Activated T-helper 17 cell treated with anti-CD3 and anti-CD28 coated beads, Interleukin-2, amount 50 U/mL, for 72 hours (primary cell): ENCODE data around the gene BRICD5. TPM values are rescaled to one million over a fixed set of nuclear protein-coding genes. Genes with fewer than 3 reads are reported as not detected.
A peak's percentile ranks its signal among the peaks of the same experiment; 100 is the strongest.
"Not testable (repeated sequence)": the region's sequence is repeated elsewhere in the genome, so short reads cannot be mapped to it uniquely, and the experiment has no call there.

ENCODE experiments used
- ATAC-seq: fragments of 150-1000 bp; cut with Tn5 transposase; replicated peaks from 2 replicates; pipeline ENCODE4 v1.10.0; 2021; ENCODE audit warnings: mild to moderate bottlenecking, moderate library complexity
- H3K27ac Mint-ChIP-seq: one replicate; pipeline ENCODE4 v1.8.0; 2022; ENCODE audit warnings: mixed read lengths
- H3K27me3 Mint-ChIP-seq: one replicate; pipeline ENCODE4 v1.8.0; 2022; ENCODE audit warnings: mixed read lengths
- H3K36me3 Mint-ChIP-seq: one replicate; pipeline ENCODE4 v1.8.0; 2022; ENCODE audit warnings: low read depth, mild to moderate bottlenecking, mixed read lengths
- H3K4me1 Mint-ChIP-seq: one replicate; pipeline ENCODE4 v1.8.0; 2022; ENCODE audit warnings: mixed read lengths
- H3K4me3 Mint-ChIP-seq: one replicate; pipeline ENCODE4 v1.8.0; 2022; ENCODE audit warnings: mild to moderate bottlenecking, mixed read lengths
- H3K9me3 Mint-ChIP-seq: one replicate; pipeline ENCODE4 v1.8.0; 2022; ENCODE audit warnings: mixed read lengths
- total RNA-seq, 2 donors: library from RNA; stranded (reverse); gene quantifications; one replicate each; pipeline ENCODE4 v1.2.3, GENCODE V29; 2022

BRICD5 gene
- total RNA-seq, 2 donors from 2014 or later: 6.9 to 8.9 TPM

GRCh38 chr16:2203119-2203688, 7.5 kb downstream of the BRICD5 start:
- not testable (repeated sequence) for H3K27me3 Mint-ChIP-seq, H3K9me3 Mint-ChIP-seq, H3K27ac Mint-ChIP-seq, ATAC-seq
- peaks cover 11% of the 10 kb centered on the region for H3K4me1 Mint-ChIP-seq
- peaks cover 20% of the 10 kb centered on the region for H3K36me3 Mint-ChIP-seq
- peak overlapping the region; percentile 80 for H3K4me3 Mint-ChIP-seq

- Mint-ChIP-seq H3K27ac (no peak overlapping the region), H3K9me3 (no peaks in the 10 kb centered on the region), H3K27me3 (peaks cover 11% of the 10 kb centered on the region), H3K36me3 (no peaks in the 10 kb centered on the region), H3K4me1 (peaks cover 6% of the 10 kb centered on the region), H3K4me3 (no peak overlapping the region)
- no peak for ATAC-seq
Observed at GRCh38 chr16:2200313-2200712, 10.3 kb downstream of the BRICD5 start.

GRCh38 chr16:2199621-2200139, 11.0 kb downstream of the BRICD5 start:
- no peak overlapping the region for H3K4me3 Mint-ChIP-seq
- ATAC-seq: no peak
- peaks cover 4% of the 10 kb centered on the region for H3K4me1 Mint-ChIP-seq
- H3K27ac Mint-ChIP-seq: no peak overlapping the region
- H3K9me3 Mint-ChIP-seq: no peaks in the 10 kb centered on the region
- peaks cover 15% of the 10 kb centered on the region for H3K27me3 Mint-ChIP-seq
- H3K36me3 Mint-ChIP-seq: no peaks in the 10 kb centered on the region

GRCh38 chr16:2199095-2199494, 11.6 kb downstream of the BRICD5 start:
- H3K4me1 Mint-ChIP-seq: no peaks in the 10 kb centered on the region
- H3K36me3 Mint-ChIP-seq: no peaks in the 10 kb centered on the region
- ATAC-seq: no peak
- H3K27me3 Mint-ChIP-seq: peaks cover 15% of the 10 kb centered on the region
- no peak overlapping the region for H3K4me3 Mint-ChIP-seq
- H3K9me3 Mint-ChIP-seq: no peaks in the 10 kb centered on the region
- no peak overlapping the region for H3K27ac Mint-ChIP-seq

GRCh38 chr16:2198283-2198682, 12.4 kb downstream of the BRICD5 start:
- Mint-ChIP-seq H3K27ac (no peak overlapping the region), H3K9me3 (no peaks in the 10 kb centered on the region), H3K4me3 (peak overlapping the region; percentile 47), H3K4me1 (no peaks in the 10 kb centered on the region), H3K27me3 (peaks cover 15% of the 10 kb centered on the region), H3K36me3 (no peaks in the 10 kb centered on the region)
- ATAC-seq: no peak

- ATAC-seq: no peak
- H3K4me1 Mint-ChIP-seq: no peaks in the 10 kb centered on the region
- H3K36me3 Mint-ChIP-seq: no peaks in the 10 kb centered on the region
- peak overlapping the region; percentile 47 for H3K4me3 Mint-ChIP-seq
- no peak overlapping the region for H3K27ac Mint-ChIP-seq
- H3K27me3 Mint-ChIP-seq: peaks cover 15% of the 10 kb centered on the region
- no peaks in the 10 kb centered on the region for H3K9me3 Mint-ChIP-seq
Observed at GRCh38 chr16:2197765-2198164, 12.9 kb downstream of the BRICD5 start.

GRCh38 chr16:2196981-2197511, 13.6 kb downstream of the BRICD5 start:
- H3K9me3 Mint-ChIP-seq: no peaks in the 10 kb centered on the region
- no peaks in the 10 kb centered on the region for H3K36me3 Mint-ChIP-seq
- no peak for ATAC-seq
- H3K4me3 Mint-ChIP-seq: peak overlapping the region; percentile 47
- peaks cover 15% of the 10 kb centered on the region for H3K27me3 Mint-ChIP-seq
- no peaks in the 10 kb centered on the region for H3K4me1 Mint-ChIP-seq
- H3K27ac Mint-ChIP-seq: no peak overlapping the region

- no peaks in the 10 kb centered on the region for H3K9me3 Mint-ChIP-seq
- H3K27ac Mint-ChIP-seq: no peak within 1 kb of the TSS
- peak; percentile 36 for ATAC-seq
- peak within 1 kb of the TSS; percentile 56 for H3K4me3 Mint-ChIP-seq
- H3K36me3 Mint-ChIP-seq: no peaks in the 10 kb centered on the region
- H3K27me3 Mint-ChIP-seq: peaks cover 15% of the 10 kb centered on the region
- H3K4me1 Mint-ChIP-seq: no peaks in the 10 kb centered on the region
Observed at GRCh38 chr16:2196162-2196980, 14.3 kb downstream of the BRICD5 start, which contains the start of gene CASKIN1. TSS of gene CASKIN1 (minus strand) at chr16:2196605. CDS start at chr16:2196432, 173 bp downstream.

GRCh38 chr16:2195322-2196161, 15.1 kb downstream of the BRICD5 start:
- no peaks in the 10 kb centered on the region for H3K9me3 Mint-ChIP-seq
- H3K27ac Mint-ChIP-seq: no peak overlapping the region
- no peaks in the 10 kb centered on the region for H3K36me3 Mint-ChIP-seq
- no peaks in the 10 kb centered on the region for H3K4me1 Mint-ChIP-seq
- peaks cover 15% of the 10 kb centered on the region for H3K27me3 Mint-ChIP-seq
- peak; percentile 49 for ATAC-seq
- H3K4me3 Mint-ChIP-seq: peak overlapping the region; percentile 56

- Mint-ChIP-seq H3K36me3 (no peaks in the 10 kb centered on the region), H3K27ac (no peak overlapping the region), H3K4me3 (peak overlapping the region; percentile 56), H3K4me1 (no peaks in the 10 kb centered on the region), H3K27me3 (peaks cover 15% of the 10 kb centered on the region), H3K9me3 (no peaks in the 10 kb centered on the region)
- peak; percentile 83 for ATAC-seq
Observed at GRCh38 chr16:2194852-2195321, 15.8 kb downstream of the BRICD5 start.

- Mint-ChIP-seq H3K36me3 (no peaks in the 10 kb centered on the region), H3K9me3 (no peaks in the 10 kb centered on the region), H3K4me3 (peak overlapping the region; percentile 56), H3K4me1 (no peaks in the 10 kb centered on the region), H3K27ac (no peak overlapping the region), H3K27me3 (peaks cover 15% of the 10 kb centered on the region)
- ATAC-seq: no peak
Observed at GRCh38 chr16:2194166-2194834, 16.4 kb downstream of the BRICD5 start.

GRCh38 chr16:2191446-2191706, 19.3 kb downstream of the BRICD5 start:
- Mint-ChIP-seq H3K4me1 (no peaks in the 10 kb centered on the region), H3K27ac (no peak overlapping the region), H3K27me3 (peaks cover 4% of the 10 kb centered on the region), H3K4me3 (no peak overlapping the region), H3K36me3 (no peaks in the 10 kb centered on the region), H3K9me3 (no peaks in the 10 kb centered on the region)
- no peak for ATAC-seq

- H3K4me1 Mint-ChIP-seq: no peaks in the 10 kb centered on the region
- no peak overlapping the region for H3K4me3 Mint-ChIP-seq
- H3K27me3 Mint-ChIP-seq: peaks cover 4% of the 10 kb centered on the region
- ATAC-seq: no peak
- no peak overlapping the region for H3K27ac Mint-ChIP-seq
- H3K9me3 Mint-ChIP-seq: no peaks in the 10 kb centered on the region
- no peaks in the 10 kb centered on the region for H3K36me3 Mint-ChIP-seq
Observed at GRCh38 chr16:2190659-2191445, 19.8 kb downstream of the BRICD5 start.
